ENCODE results near the gene TBC1D7.

The TBC1D7 gene

DNA sequence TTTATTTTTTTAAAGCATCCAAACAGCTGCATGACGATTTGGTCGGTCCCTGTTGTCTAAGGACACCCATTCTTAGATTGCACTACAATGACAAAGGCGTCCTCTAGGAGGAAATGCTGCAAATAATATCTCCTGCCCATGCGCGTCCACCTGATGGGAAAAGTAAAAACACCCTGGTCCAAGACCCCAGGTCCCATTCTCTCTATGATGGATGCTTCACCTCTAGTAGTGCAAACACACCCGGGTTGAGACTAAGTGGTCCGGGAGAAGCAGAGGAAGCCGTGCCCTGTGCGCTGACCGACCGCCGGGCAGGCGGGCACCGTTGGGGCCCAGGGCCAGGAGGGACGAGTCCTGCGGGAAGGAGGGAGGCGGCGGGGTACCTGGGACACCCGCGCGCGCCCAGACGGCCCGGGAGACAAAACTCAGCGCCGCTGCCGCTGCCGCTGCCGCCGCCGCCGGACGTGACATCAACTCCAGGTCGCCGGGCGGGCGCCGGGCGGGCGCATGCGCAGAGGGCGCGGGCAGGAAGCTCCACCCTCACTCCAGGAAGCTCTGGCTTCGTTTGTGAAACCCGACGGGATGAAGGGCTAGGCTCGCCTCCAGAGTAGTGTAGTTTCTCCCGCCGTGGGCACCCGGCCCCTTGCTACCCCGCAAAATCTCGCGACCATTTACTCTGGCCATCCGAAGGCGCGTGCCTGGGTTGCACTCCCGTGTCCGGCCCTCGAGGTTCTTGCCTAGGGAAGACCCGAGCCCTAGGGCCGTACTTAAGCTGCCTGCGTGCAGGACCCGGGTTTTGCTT lies at the start of gene TBC1D7:
TSS of gene TBC1D7 (minus strand) at position 462 of the 799 bp plus-strand sequence. CDS start 1,639 bp downstream, outside the sequence.
- H3K4me3 ChIP-seq (ENCODE audit: low read length) = peak within 1 kb of the TSS; percentile 100
- no peaks in the 10 kb centered on the region for H3K27me3 ChIP-seq (ENCODE audit: insufficient read depth, low read length)
- peaks cover 11% of the 10 kb centered on the region; the same call in 1 of the 2 replicates for H3K4me1 ChIP-seq (ENCODE audit: insufficient read depth, low read length)
- peak within 1 kb of the TSS; percentile 85 for H3K27ac ChIP-seq (ENCODE audit: low read length)
- no peaks in the 10 kb centered on the region for H3K9me3 ChIP-seq (ENCODE audit: insufficient read depth, low read depth, low read length)
- H3K36me3 ChIP-seq (ENCODE audit: insufficient read depth, low read depth, low read length) = peaks cover 34% of the 10 kb centered on the region
- peak within 1 kb of the TSS; percentile 99 for H3K9ac ChIP-seq (ENCODE audit: low read depth, low read length)

DNA sequence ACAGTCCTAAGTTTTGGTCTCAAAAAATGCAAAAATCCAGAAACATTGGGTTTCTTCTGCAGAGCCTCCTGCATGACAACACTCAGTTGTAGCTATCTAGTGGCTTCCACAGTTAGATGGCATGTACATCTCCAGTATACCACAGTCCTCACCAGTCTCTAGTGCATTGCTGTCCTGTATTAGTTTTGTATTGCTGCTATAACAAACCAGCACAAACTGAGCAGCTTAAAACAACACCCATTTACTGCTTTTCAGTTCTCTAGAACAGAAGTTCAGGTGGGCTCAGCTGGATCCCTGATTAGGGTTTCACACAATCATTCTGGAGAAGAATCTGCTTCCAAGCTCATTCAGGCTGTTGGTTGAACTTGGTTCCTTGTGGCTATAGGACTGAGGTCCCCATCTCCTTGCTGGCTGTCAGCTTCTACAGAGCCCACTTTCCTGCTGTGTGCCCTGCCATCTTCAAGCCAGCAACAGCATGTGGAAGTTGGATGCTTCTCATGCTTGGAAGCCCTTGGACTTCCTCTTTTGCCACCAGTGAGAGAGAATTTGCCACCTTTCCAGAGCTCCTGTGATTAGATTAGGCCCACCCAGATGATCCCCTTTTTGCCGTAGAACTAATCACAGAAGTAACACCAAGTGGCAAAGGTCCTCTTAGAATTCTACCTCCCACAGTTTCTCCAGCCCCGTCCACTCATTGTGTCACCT lies 48.9 kb upstream of the TBC1D7 start:
- Histone ChIP-seq H3K9me3 (ENCODE audit: insufficient read depth, low read depth, low read length) (no peaks in the 10 kb centered on the region), H3K27me3 (ENCODE audit: insufficient read depth, low read length) (no peaks in the 10 kb centered on the region), H3K27ac (ENCODE audit: low read length) (no peak overlapping the region), H3K4me3 (ENCODE audit: low read length) (no peak overlapping the region), H3K4me1 (ENCODE audit: insufficient read depth, low read length) (peaks cover 4% of the 10 kb centered on the region; the same call in 1 of the 2 replicates), H3K9ac (ENCODE audit: low read depth, low read length) (no peak overlapping the region), H3K36me3 (ENCODE audit: insufficient read depth, low read depth, low read length) (no peaks in the 10 kb centered on the region)

DNA sequence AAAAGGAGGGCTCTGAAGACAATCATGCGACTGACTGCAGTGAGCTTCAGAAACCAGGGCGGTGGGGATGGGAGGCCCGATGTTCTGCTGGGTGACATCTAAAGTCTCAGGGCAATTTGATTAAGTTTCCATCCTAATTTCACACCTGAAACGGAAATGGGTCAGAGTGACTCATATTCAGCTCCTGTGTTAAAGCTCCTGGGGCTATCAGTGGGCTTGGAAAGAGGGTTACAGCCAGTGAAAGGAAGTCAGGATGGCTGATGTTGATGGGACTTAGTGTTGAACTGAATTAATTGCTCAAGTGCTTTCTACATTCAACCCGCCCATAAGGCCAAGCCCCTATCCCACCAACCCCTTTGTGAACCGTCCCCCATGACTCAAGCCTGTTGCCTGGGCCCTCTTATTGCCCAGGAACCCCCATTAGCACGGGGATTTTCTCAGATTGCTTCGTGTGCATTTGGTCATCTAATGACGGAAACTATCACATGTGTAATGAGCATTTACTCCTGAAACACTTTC lies 47.1 kb upstream of the TBC1D7 start:
- H3K27ac ChIP-seq (ENCODE audit: low read length) = no peak overlapping the region
- no peak overlapping the region for H3K9ac ChIP-seq (ENCODE audit: low read depth, low read length)

DNA sequence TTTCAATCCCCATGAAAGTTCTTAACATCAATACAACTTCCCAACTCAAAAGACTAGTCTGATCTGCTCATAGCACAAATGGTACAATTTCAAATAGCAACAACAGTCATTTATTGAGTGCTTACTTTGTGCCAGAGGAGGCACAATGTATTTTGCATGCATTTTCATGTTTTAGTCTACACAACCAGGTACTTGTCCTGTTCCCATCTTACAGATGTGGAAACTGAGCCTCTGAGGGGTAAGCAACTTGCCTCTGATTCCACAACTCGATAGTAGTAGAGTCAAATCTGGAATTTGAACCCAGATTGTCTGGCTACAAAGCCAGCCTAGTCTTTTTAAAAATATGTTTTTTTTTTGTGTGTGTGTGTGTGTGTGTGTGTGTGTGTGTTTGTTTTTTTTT lies 45.6 kb upstream of the TBC1D7 start:
- no peaks in the 10 kb centered on the region for H3K27me3 ChIP-seq (ENCODE audit: insufficient read depth, low read length)
- no peak overlapping the region for H3K27ac ChIP-seq (ENCODE audit: low read length)
- no peaks in the 10 kb centered on the region for H3K36me3 ChIP-seq (ENCODE audit: insufficient read depth, low read depth, low read length)
- no peak overlapping the region for H3K4me3 ChIP-seq (ENCODE audit: low read length)
- H3K4me1 ChIP-seq (ENCODE audit: insufficient read depth, low read length) = no peaks in the 10 kb centered on the region; the same call in 1 of the 2 replicates
- H3K9ac ChIP-seq (ENCODE audit: low read depth, low read length) = no peak overlapping the region
- H3K9me3 ChIP-seq (ENCODE audit: insufficient read depth, low read depth, low read length) = no peaks in the 10 kb centered on the region

More for the DNA sequence above, 47.1 kb upstream of the TBC1D7 start:
- Histone ChIP-seq H3K4me3 (ENCODE audit: low read length) (no peak overlapping the region), H3K36me3 (ENCODE audit: insufficient read depth, low read depth, low read length) (no peaks in the 10 kb centered on the region), H3K27me3 (ENCODE audit: insufficient read depth, low read length) (no peaks in the 10 kb centered on the region), H3K4me1 (ENCODE audit: insufficient read depth, low read length) (no peaks in the 10 kb centered on the region; the same call in 1 of the 2 replicates), H3K9me3 (ENCODE audit: insufficient read depth, low read depth, low read length) (no peaks in the 10 kb centered on the region)

DNA sequence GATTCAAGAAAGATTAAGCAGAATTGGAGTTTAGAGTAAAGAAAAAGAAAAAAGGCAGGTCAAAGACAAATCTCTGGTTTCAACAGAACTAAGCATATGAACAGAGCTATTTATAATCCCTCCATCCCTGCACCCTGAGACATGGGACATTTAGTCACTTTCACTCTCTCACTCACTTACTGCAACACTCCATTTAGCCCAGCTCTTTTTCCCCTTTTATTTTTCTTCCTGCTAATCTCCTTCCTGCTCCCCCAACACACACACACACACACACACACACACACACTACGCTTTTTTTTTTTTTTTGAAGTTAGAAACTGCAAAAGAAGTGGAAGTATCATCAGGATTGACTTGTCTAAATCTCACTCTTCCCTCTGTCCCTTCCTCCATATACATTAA lies 45.1 kb upstream of the TBC1D7 start:
- Histone ChIP-seq H3K4me1 (ENCODE audit: insufficient read depth, low read length) (no peaks in the 10 kb centered on the region; the same call in 1 of the 2 replicates), H3K9ac (ENCODE audit: low read depth, low read length) (no peak overlapping the region), H3K9me3 (ENCODE audit: insufficient read depth, low read depth, low read length) (no peaks in the 10 kb centered on the region), H3K27ac (ENCODE audit: low read length) (no peak overlapping the region), H3K36me3 (ENCODE audit: insufficient read depth, low read depth, low read length) (no peaks in the 10 kb centered on the region), H3K27me3 (ENCODE audit: insufficient read depth, low read length) (no peaks in the 10 kb centered on the region), H3K4me3 (ENCODE audit: low read length) (no peak overlapping the region)

DNA sequence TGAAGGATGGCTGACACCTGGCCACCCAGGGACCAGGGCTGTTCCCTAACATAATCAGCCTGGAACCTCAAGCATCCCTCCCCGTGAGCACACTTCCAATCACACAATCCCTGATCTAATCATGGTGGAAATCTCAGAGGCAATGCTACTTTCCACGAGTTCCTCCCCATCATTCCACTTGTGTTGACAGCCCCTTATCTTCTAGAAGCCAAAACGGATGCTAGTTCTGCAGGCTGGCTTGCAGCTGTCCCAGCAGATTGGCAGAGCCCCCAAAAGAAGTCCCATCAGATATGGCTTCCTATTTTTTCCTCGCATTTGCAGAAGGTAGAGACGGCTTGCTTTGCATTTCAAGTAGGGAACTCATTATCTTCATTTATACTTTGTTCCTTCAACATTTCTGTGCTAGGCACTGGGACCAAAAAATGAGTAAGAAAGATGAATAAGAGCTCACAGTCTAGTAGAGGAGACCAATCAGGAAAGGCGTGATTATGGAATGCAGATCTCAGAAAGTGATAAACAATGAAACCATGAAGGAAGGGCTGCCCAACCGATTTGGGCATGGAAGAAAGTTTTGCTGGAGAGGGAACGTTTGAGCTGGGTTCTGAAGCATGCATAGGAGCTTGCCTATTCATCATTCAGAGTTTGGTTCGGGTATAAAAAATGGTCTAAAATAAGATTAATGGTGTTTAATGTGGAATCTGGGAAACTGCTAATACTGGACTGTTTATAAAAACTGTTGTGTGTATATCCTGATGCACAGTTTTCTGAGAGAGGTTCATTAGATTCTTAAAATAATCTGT lies 44.6 kb upstream of the TBC1D7 start:
- H3K4me1 ChIP-seq (ENCODE audit: insufficient read depth, low read length) = peaks cover 4% of the 10 kb centered on the region
- no peak overlapping the region for H3K27ac ChIP-seq (ENCODE audit: low read length)
- H3K9ac ChIP-seq (ENCODE audit: low read depth, low read length) = no peak overlapping the region
- H3K4me3 ChIP-seq (ENCODE audit: low read length) = no peak overlapping the region
- no peaks in the 10 kb centered on the region for H3K9me3 ChIP-seq (ENCODE audit: insufficient read depth, low read depth, low read length)
- no peaks in the 10 kb centered on the region for H3K36me3 ChIP-seq (ENCODE audit: insufficient read depth, low read depth, low read length)
- H3K27me3 ChIP-seq (ENCODE audit: insufficient read depth, low read length) = no peaks in the 10 kb centered on the region

DNA sequence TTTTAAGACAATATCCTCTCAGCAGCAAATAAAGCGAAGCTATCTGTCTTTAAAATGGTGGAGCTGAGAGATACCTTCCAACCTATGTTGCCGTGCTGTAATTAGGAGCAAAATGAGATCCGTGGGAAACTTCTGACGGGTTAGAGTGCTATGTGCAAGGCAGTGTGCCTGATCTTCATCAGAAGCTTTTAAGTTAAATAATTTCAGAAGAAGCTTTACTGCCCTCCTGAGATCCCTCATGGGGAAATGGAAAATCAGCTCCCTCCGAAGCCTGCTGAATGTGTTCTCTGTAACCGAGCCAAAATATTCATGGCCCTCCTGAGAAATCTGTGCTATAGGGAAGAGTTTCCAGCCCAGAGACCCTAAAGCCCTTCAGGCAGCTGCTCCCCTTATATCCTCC lies 43.7 kb upstream of the TBC1D7 start:
- Histone ChIP-seq H3K36me3 (ENCODE audit: insufficient read depth, low read depth, low read length) (no peaks in the 10 kb centered on the region), H3K9ac (ENCODE audit: low read depth, low read length) (no peak overlapping the region), H3K4me1 (ENCODE audit: insufficient read depth, low read length) (peaks cover 11% of the 10 kb centered on the region), H3K27me3 (ENCODE audit: insufficient read depth, low read length) (no peaks in the 10 kb centered on the region), H3K4me3 (ENCODE audit: low read length) (no peak overlapping the region), H3K27ac (ENCODE audit: low read length) (no peak overlapping the region), H3K9me3 (ENCODE audit: insufficient read depth, low read depth, low read length) (no peaks in the 10 kb centered on the region)

DNA sequence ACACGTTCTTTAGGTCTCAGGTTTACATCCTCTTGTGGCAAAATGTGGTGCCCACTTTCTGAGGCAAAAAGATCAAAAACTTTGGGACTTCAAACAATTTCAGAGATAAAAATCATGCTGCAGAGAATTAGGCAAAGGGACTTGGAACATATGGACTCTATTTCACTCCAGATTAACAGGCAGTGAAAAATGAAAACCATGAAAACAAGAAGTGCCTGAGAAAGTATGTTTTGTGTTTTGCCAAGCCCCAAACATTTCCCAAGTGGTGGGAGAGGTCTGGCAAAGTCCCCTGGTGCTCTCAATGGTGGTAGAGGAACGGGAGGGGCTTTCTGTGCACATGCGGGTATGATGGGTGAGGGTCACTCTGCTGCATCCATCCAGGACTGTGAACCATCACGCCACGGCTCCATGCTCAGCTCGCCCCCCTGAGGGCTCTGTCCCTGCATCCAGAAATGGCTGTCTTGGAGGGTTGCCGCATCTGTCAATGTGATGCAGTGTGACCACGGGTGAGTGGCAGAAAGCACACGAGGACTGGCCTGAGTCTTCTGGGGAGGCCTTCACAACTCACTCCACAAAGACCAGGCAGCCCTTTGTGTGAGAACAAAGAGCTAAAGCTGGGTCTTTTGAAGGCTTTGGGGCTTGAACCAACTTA lies 43.2 kb upstream of the TBC1D7 start:
- no peak overlapping the region for H3K4me3 ChIP-seq (ENCODE audit: low read length)
- peaks cover 12% of the 10 kb centered on the region for H3K4me1 ChIP-seq (ENCODE audit: insufficient read depth, low read length)
- H3K27me3 ChIP-seq (ENCODE audit: insufficient read depth, low read length) = no peaks in the 10 kb centered on the region
- H3K9ac ChIP-seq (ENCODE audit: low read depth, low read length) = no peak overlapping the region
- H3K36me3 ChIP-seq (ENCODE audit: insufficient read depth, low read depth, low read length) = no peaks in the 10 kb centered on the region
- no peaks in the 10 kb centered on the region for H3K9me3 ChIP-seq (ENCODE audit: insufficient read depth, low read depth, low read length)
- H3K27ac ChIP-seq (ENCODE audit: low read length) = no peak overlapping the region

DNA sequence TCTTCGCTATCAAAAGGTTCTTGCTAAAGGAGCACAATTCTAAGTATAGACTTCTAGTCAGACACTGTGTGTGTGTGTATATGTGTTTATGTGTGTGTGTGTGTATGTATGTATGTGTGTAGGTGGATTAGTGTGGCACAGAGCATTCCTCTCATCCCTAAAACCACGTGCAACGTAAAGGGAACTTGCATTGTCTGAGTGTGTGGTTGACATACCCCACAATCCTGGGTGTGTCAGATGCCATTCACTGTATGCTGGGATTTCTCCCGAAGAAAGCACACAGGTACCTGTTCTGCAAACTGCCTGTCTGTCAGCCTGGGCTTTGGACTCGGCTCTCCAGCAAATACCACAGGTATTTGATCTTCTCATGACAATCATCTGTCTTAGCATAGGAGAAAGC lies 42.3 kb upstream of the TBC1D7 start:
- Histone ChIP-seq H3K9me3 (ENCODE audit: insufficient read depth, low read depth, low read length) (no peaks in the 10 kb centered on the region), H3K36me3 (ENCODE audit: insufficient read depth, low read depth, low read length) (no peaks in the 10 kb centered on the region), H3K4me1 (ENCODE audit: insufficient read depth, low read length) (peaks cover 12% of the 10 kb centered on the region), H3K4me3 (ENCODE audit: low read length) (no peak overlapping the region), H3K27ac (ENCODE audit: low read length) (no peak overlapping the region), H3K27me3 (ENCODE audit: insufficient read depth, low read length) (no peaks in the 10 kb centered on the region), H3K9ac (ENCODE audit: low read depth, low read length) (no peak overlapping the region)

DNA sequence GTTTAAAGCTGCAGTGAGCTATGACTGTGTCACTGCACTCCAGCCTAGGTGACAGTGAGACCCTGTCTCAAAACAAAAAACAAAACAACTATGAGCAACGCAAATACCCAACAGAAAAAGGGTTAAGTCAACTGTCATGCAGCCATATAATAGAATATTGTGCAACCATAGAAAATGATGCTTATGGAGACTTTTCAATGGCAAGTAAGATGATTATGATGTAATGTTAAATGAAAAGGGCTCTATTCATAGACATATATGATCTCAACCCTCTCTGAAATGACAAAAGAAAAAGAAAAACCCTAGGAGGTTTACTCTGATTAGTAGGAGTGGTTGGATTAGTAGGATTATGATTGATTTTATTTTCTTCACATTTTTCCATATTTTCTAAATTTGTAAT lies 41.3 kb upstream of the TBC1D7 start:
- Histone ChIP-seq H3K27me3 (ENCODE audit: insufficient read depth, low read length) (no peaks in the 10 kb centered on the region), H3K9ac (ENCODE audit: low read depth, low read length) (no peak overlapping the region), H3K27ac (ENCODE audit: low read length) (no peak overlapping the region), H3K4me1 (ENCODE audit: insufficient read depth, low read length) (peaks cover 12% of the 10 kb centered on the region), H3K4me3 (ENCODE audit: low read length) (no peak overlapping the region), H3K36me3 (ENCODE audit: insufficient read depth, low read depth, low read length) (no peaks in the 10 kb centered on the region), H3K9me3 (ENCODE audit: insufficient read depth, low read depth, low read length) (no peaks in the 10 kb centered on the region)

DNA sequence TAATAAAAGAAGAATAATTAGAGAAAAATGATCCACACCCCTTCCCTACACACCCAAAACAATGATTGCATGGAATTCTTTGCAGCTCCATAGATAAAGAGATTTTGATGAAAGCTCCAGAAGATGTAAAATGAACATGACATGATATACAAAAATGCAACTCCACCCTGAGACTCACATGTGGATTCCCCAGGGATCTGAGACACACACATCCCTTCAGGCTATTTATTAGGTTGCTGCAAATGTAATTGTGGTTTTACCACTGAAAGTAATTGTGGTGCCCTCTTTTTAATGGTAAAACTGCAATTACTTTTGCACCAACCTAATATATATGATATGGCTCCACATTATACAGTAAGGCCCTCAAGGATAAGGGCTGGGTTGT lies 40.4 kb upstream of the TBC1D7 start:
- Histone ChIP-seq H3K4me3 (ENCODE audit: low read length) (no peak overlapping the region), H3K27me3 (ENCODE audit: insufficient read depth, low read length) (no peaks in the 10 kb centered on the region), H3K27ac (ENCODE audit: low read length) (no peak overlapping the region), H3K4me1 (ENCODE audit: insufficient read depth, low read length) (peaks cover 12% of the 10 kb centered on the region), H3K9me3 (ENCODE audit: insufficient read depth, low read depth, low read length) (no peaks in the 10 kb centered on the region), H3K9ac (ENCODE audit: low read depth, low read length) (no peak overlapping the region), H3K36me3 (ENCODE audit: insufficient read depth, low read depth, low read length) (no peaks in the 10 kb centered on the region)

All from iPS-20b (cell line).